ENCODE measurements around the gene SLC13A4. TPM values are rescaled to one million over a fixed set of nuclear protein-coding genes. Genes with fewer than 3 reads are reported as not detected.

SLC13A4 gene
- total RNA-seq, 5 donors from 2014 or later (not counting 1 experiment from before 2014, with no cell fraction given), result not detected

DNA sequence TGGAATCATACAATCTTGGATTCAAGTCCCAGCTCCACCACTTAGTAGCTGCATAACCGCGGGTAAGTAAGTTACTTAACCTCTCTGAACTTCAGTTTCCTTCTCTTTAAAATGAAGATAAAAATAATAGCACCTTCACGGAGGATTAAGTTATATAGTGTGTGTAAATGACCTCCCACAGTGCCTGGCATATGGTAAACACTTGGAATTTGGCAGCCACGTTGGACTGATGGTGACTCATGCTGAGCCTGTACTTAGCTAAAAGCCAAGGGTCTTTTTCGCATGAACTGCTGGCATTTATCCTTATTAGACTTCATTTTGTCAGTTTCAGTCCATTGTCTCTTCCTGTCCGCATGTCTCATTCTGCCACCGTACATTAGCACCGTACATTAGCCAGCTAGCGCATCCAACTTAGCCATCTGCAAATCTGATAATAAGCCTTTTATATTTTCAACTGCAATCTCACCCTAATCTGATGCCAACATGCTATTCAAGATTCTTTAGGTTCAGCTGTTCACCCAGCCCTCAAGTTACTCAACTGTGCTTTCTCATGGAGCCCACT lies 11.2 kb downstream of the SLC13A4 start:
- no peaks in the 10 kb centered on the region for H3K4me1 Mint-ChIP-seq
- H3K4me3 Mint-ChIP-seq, result no peak overlapping the region
- Histone ChIP-seq H3K4me3 (ENCODE audit: control insufficient read depth in 1 of 2, extremely low read depth in 1 of 2, low read length in 1 of 2) (no peak overlapping the region), H3K9me3 (no peaks in the 10 kb centered on the region), H3K27ac (ENCODE audit: low read length) (no peak overlapping the region), H3K36me3 (ENCODE audit: control insufficient read depth in 2 of 2, extremely low read depth in 1 of 2, insufficient read depth in 1 of 2, low read length in 1 of 2) (no peaks in the 10 kb centered on the region), H3K27me3 (replicated peaks in 1 of 2; ENCODE audit: control insufficient read depth in 2 of 2, extremely low read depth in 1 of 2, insufficient read depth in 2 of 2, low read length in 1 of 2) (peaks cover 0 to 11% of the 10 kb centered on the region in 2 experiments), H3K4me1 (ENCODE audit: control insufficient read depth in 1 of 2, extremely low read depth in 1 of 2, insufficient read depth in 2 of 2, low read length in 2 of 2) (no peaks in the 10 kb centered on the region)
- H3K27me3 Mint-ChIP-seq, result peaks cover 24 to 27% of the 10 kb centered on the region in 2 donors
- no peak overlapping the region for H3K27ac Mint-ChIP-seq
- no peak for ATAC-seq (replicated peaks in 1 of 4)
- ChIA-PET CTCF (no interaction called here), POLR2A (no interaction called here)
- H3K36me3 Mint-ChIP-seq, result no peaks in the 10 kb centered on the region
- WGBS (ENCODE audit: insufficient coverage), result 78% methylated on average over 6 of the region's 9 CpGs
- no peak for DNase-seq
- H3K9me3 Mint-ChIP-seq, result no peaks in the 10 kb centered on the region

GRCh38 chr7:135715673-135716072 lies 12.3 kb downstream of the SLC13A4 start:
- Histone ChIP-seq H3K4me3 (ENCODE audit: control insufficient read depth in 1 of 2, extremely low read depth in 1 of 2, low read length in 1 of 2) (no peak overlapping the region), H3K27me3 (replicated peaks in 1 of 2; ENCODE audit: control insufficient read depth in 2 of 2, extremely low read depth in 1 of 2, insufficient read depth in 2 of 2, low read length in 1 of 2) (peaks cover 0 to 4% of the 10 kb centered on the region in 2 experiments), H3K36me3 (ENCODE audit: control insufficient read depth in 2 of 2, extremely low read depth in 1 of 2, insufficient read depth in 1 of 2, low read length in 1 of 2) (no peaks in the 10 kb centered on the region), H3K27ac (ENCODE audit: low read length) (no peak overlapping the region), H3K9me3 (no peaks in the 10 kb centered on the region), H3K4me1 (ENCODE audit: control insufficient read depth in 1 of 2, extremely low read depth in 1 of 2, insufficient read depth in 2 of 2, low read length in 2 of 2) (no peaks in the 10 kb centered on the region)
- no peak for DNase-seq
- no peaks in the 10 kb centered on the region for H3K9me3 Mint-ChIP-seq
- H3K36me3 Mint-ChIP-seq, result no peaks in the 10 kb centered on the region
- no peaks in the 10 kb centered on the region for H3K4me1 Mint-ChIP-seq
- ATAC-seq (replicated peaks in 1 of 4), result no peak
- WGBS (ENCODE audit: insufficient coverage), result no CpG with 5 or more reads among the region's 1 CpG
- POLR2A ChIA-PET, result no interaction called here
- no peak overlapping the region for H3K4me3 Mint-ChIP-seq
- H3K27ac Mint-ChIP-seq, result no peak overlapping the region
- H3K27me3 Mint-ChIP-seq, result peaks cover 17% of the 10 kb centered on the region in 2 donors
- CTCF ChIA-PET, result no interaction called here

DNA sequence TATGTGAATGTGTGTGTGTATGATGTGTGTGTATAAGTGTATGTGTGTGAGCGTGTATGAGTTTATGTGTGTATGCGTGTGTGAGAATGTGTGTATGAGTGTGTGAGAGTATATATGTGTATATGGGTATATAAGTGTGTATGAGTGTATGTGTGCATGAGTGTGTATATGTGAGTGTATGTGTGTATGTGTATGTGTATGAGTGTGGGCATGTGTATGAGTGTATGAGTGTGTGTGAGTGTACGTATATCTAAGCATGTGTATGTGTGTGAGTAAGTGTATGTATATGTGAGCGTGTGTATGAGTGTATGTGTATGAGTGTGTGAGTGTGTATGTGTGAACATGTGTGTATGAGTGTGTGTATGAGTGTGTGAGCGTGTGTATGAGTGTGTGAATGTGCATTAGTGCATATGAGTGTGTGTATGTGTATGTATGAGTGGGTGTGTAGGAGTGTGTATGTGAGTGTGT lies 12.9 kb downstream of the SLC13A4 start:
- no peaks in the 10 kb centered on the region for H3K36me3 Mint-ChIP-seq
- Histone ChIP-seq H3K27me3 (replicated peaks in 1 of 2; ENCODE audit: control insufficient read depth in 2 of 2, extremely low read depth in 1 of 2, insufficient read depth in 2 of 2, low read length in 1 of 2) (peaks cover 0 to 4% of the 10 kb centered on the region in 2 experiments), H3K27ac (ENCODE audit: low read length) (no peak overlapping the region), H3K9me3 (no peaks in the 10 kb centered on the region), H3K4me1 (ENCODE audit: control insufficient read depth in 1 of 2, extremely low read depth in 1 of 2, insufficient read depth in 2 of 2, low read length in 2 of 2) (no peaks in the 10 kb centered on the region), H3K4me3 (ENCODE audit: control insufficient read depth in 1 of 2, extremely low read depth in 1 of 2, low read length in 1 of 2) (no peak overlapping the region), H3K36me3 (ENCODE audit: control insufficient read depth in 2 of 2, extremely low read depth in 1 of 2, insufficient read depth in 1 of 2, low read length in 1 of 2) (no peaks in the 10 kb centered on the region)
- 90% methylated on average over 5 of the region's 5 CpGs for WGBS (ENCODE audit: insufficient coverage)
- ChIA-PET CTCF (no interaction called here), POLR2A (no interaction called here)
- peaks cover 13 to 14% of the 10 kb centered on the region in 2 donors for H3K27me3 Mint-ChIP-seq
- ATAC-seq (replicated peaks in 1 of 4) (no peak), DNase-seq (no peak)
- H3K9me3 Mint-ChIP-seq, result no peaks in the 10 kb centered on the region
- no peaks in the 10 kb centered on the region for H3K4me1 Mint-ChIP-seq
- no peak overlapping the region for H3K27ac Mint-ChIP-seq
- H3K4me3 Mint-ChIP-seq, result no peak overlapping the region

GRCh38 chr7:135714534-135715009 lies 13.4 kb downstream of the SLC13A4 start:
- ChIA-PET POLR2A (no interaction called here), CTCF (interaction anchor here in 1 of 2 donors (0.7 kb wide), 1 partner anchor 10 kb away, joined by 3 read pairs; no protein-coding TSS in a partner anchor)
- ATAC-seq (replicated peaks in 1 of 4), result no peak
- no peak overlapping the region for H3K27ac ChIP-seq (ENCODE audit: low read length)
- H3K36me3 Mint-ChIP-seq, result no peaks in the 10 kb centered on the region
- H3K4me1 ChIP-seq (ENCODE audit: control insufficient read depth in 1 of 2, extremely low read depth in 1 of 2, insufficient read depth in 2 of 2, low read length in 2 of 2), result no peaks in the 10 kb centered on the region
- H3K9me3 Mint-ChIP-seq, result no peaks in the 10 kb centered on the region
- no peak overlapping the region for H3K4me3 ChIP-seq (ENCODE audit: control insufficient read depth in 1 of 2, extremely low read depth in 1 of 2, low read length in 1 of 2)
- no peaks in the 10 kb centered on the region for H3K9me3 ChIP-seq
- H3K27me3 ChIP-seq (replicated peaks in 1 of 2; ENCODE audit: control insufficient read depth in 2 of 2, extremely low read depth in 1 of 2, insufficient read depth in 2 of 2, low read length in 1 of 2), result peaks cover 0 to 4% of the 10 kb centered on the region in 2 experiments
- no peak overlapping the region for H3K4me3 Mint-ChIP-seq
- no peaks in the 10 kb centered on the region for H3K36me3 ChIP-seq (ENCODE audit: control insufficient read depth in 2 of 2, extremely low read depth in 1 of 2, insufficient read depth in 1 of 2, low read length in 1 of 2)
- WGBS (ENCODE audit: insufficient coverage), result 90% methylated on average over 20 of the region's 20 CpGs
- H3K4me1 Mint-ChIP-seq, result no peaks in the 10 kb centered on the region
- DNase-seq, result no peak
- H3K27ac Mint-ChIP-seq, result no peak overlapping the region
- peaks cover 11 to 12% of the 10 kb centered on the region in 2 donors for H3K27me3 Mint-ChIP-seq

DNA sequence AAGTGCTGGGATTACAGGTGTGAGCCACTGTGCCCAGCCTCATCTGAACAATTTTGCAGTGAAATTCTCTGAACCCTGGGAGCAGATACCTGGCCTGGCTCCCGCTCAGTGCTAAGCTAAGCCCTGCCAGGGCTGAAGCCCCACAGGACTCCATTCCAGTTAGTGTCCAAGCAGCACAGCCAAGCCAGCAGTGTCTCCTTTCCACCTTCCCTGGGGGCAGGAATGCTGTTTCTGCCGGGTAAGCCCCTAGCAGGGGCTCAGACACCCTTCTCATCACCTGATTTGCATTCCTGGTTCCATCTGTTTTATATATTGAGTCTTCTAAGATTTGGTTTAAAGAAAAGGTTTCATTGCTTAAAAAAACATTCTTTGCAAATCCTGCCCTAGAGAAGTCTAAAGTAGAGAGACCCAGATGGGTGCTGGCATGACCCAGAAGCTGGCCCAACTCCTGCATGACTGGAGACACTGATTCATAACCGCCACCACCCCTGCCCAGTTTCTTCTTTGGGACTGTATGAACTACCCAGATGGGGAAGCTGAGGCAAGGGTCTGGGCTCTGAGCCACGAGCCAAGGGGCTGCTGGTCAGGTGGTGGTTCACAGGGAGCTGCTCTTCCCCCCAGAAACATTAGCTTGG lies 14.0 kb downstream of the SLC13A4 start:
- H3K36me3 Mint-ChIP-seq, result no peaks in the 10 kb centered on the region
- H3K4me1 ChIP-seq (ENCODE audit: control insufficient read depth in 1 of 2, extremely low read depth in 1 of 2, insufficient read depth in 2 of 2, low read length in 2 of 2), result no peaks in the 10 kb centered on the region
- no peak overlapping the region for H3K27ac ChIP-seq (ENCODE audit: low read length)
- peaks cover 0 to 4% of the 10 kb centered on the region in 2 experiments for H3K27me3 ChIP-seq (replicated peaks in 1 of 2; ENCODE audit: control insufficient read depth in 2 of 2, extremely low read depth in 1 of 2, insufficient read depth in 2 of 2, low read length in 1 of 2)
- WGBS (ENCODE audit: insufficient coverage), result 63% methylated on average over 3 of the region's 4 CpGs
- H3K36me3 ChIP-seq (ENCODE audit: control insufficient read depth in 2 of 2, extremely low read depth in 1 of 2, insufficient read depth in 1 of 2, low read length in 1 of 2), result no peaks in the 10 kb centered on the region
- DNase-seq, result no peak
- POLR2A ChIA-PET, result no interaction called here
- H3K27me3 Mint-ChIP-seq, result peaks cover 9% of the 10 kb centered on the region in 2 donors
- no peak overlapping the region for H3K4me3 ChIP-seq (ENCODE audit: control insufficient read depth in 1 of 2, extremely low read depth in 1 of 2, low read length in 1 of 2)
- H3K4me3 Mint-ChIP-seq, result no peak overlapping the region
- H3K9me3 Mint-ChIP-seq, result no peaks in the 10 kb centered on the region
- no peak overlapping the region for H3K27ac Mint-ChIP-seq
- no peak for ATAC-seq (replicated peaks in 1 of 4)
- CTCF ChIA-PET, result interaction anchor here in 1 of 2 donors (0.7 kb wide), 1 partner anchor 10 kb away, joined by 3 read pairs; no protein-coding TSS in a partner anchor
- no peaks in the 10 kb centered on the region for H3K4me1 Mint-ChIP-seq
- H3K9me3 ChIP-seq, result no peaks in the 10 kb centered on the region

DNA sequence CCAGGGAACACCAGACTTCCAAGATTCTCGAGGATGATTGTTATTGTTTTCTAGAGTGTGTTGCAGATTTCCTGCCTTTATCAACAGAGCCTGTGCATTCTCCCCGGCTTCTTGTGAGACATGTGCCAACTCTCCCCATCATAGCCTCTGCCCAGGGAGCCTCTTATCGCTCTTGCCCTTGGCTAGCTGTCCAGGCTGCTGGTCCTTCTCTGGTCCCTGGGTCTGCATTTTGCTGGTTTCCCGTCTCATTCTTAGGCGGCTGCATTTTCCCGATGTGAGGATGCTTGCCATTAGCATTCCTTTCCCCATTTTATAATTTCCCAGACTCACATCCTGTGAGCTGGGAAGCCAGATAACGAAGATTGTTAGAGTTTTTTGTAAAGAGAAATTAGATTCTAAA lies 15.2 kb downstream of the SLC13A4 start:
- Histone ChIP-seq H3K9me3 (no peaks in the 10 kb centered on the region), H3K27me3 (replicated peaks in 1 of 2; ENCODE audit: control insufficient read depth in 2 of 2, extremely low read depth in 1 of 2, insufficient read depth in 2 of 2, low read length in 1 of 2) (peaks cover 0 to 4% of the 10 kb centered on the region in 2 experiments), H3K27ac (ENCODE audit: low read length) (no peak overlapping the region), H3K36me3 (ENCODE audit: control insufficient read depth in 2 of 2, extremely low read depth in 1 of 2, insufficient read depth in 1 of 2, low read length in 1 of 2) (no peaks in the 10 kb centered on the region), H3K4me1 (ENCODE audit: control insufficient read depth in 1 of 2, extremely low read depth in 1 of 2, insufficient read depth in 2 of 2, low read length in 2 of 2) (no peaks in the 10 kb centered on the region), H3K4me3 (ENCODE audit: control insufficient read depth in 1 of 2, extremely low read depth in 1 of 2, low read length in 1 of 2) (no peak overlapping the region)
- Mint-ChIP-seq H3K36me3 (no peaks in the 10 kb centered on the region), H3K4me1 (no peaks in the 10 kb centered on the region), H3K27ac (no peak overlapping the region), H3K9me3 (no peaks in the 10 kb centered on the region), H3K4me3 (no peak overlapping the region), H3K27me3 (peaks cover 0 to under 1% of the 10 kb centered on the region in 2 donors)
- CTCF ChIA-PET, result interaction anchor here (0.7 kb wide), 2 partner anchors 40 to 511 kb away, joined by 4 to 5 read pairs; no protein-coding TSS in a partner anchor
- POLR2A ChIA-PET, result no interaction called here
- DNase-seq (no peak), ATAC-seq (replicated peaks in 1 of 4) (no peak)
- WGBS (ENCODE audit: insufficient coverage), result 76% methylated on average over 4 of the region's 7 CpGs

Measured in T-cell (primary cell).